T-cell (primary cell): ENCODE measurements around the gene CCDC33. TPM values are rescaled to one million over a fixed set of nuclear protein-coding genes. Genes with fewer than 3 reads are reported as not detected.

ENCODE experiments used
- ATAC-seq, 4 experiments: fragments of 200-7000 bp in 3 of 4; fragments of 150-1000 bp in 1 of 4; cut with Tn5 transposase; replicated peaks in 1 of 4; 1 replicate in 3 of 4; 2 replicates in 1 of 4; pipeline ENCODE4 v1.10.0; 2021; ENCODE audit warnings: moderate library complexity in 3 of 4, mild to moderate bottlenecking in 2 of 4, moderate number of reproducible peaks in 1 of 4
- CTCF ChIA-PET, 2 donors: fragments of 300-600 bp; sonication (Branson Sonifier 250); formaldehyde crosslinking; loops; one replicate each; lab custom pipeline; 2022; ENCODE audit warnings: antibody characterized with exemption in 2 of 2; lab: Charles Lee
- POLR2A ChIA-PET, 2 donors: fragments of 300-600 bp; sonication (Branson Sonifier 250); formaldehyde crosslinking; loops; one replicate each; lab custom pipeline; 2022; ENCODE audit warnings: antibody characterized with exemption in 2 of 2; lab: Charles Lee
- DNase-seq, 35 experiments: peaks; one replicate each; pipeline versions ENCODE4 v3.0.0 to v3.0.0-alpha.2; 2013 to 2023
- H3K27ac ChIP-seq: one replicate; pipeline ENCODE4 v1.5.1; 2013; ENCODE audit warnings: low read length
- H3K27me3 ChIP-seq, 2 experiments: replicated peaks in 1 of 2; 1 replicate in 1 of 2; 2 replicates in 1 of 2; pipeline versions ENCODE4 v1.6.1 to v1.7.0; 2013; ENCODE audit warnings: low read length in 1 of 2, mixed read lengths in 1 of 2; ENCODE audit not compliant: control insufficient read depth in 2 of 2, insufficient read depth in 2 of 2; ENCODE audit errors: extremely low read depth in 1 of 2
- H3K36me3 ChIP-seq, 2 donors: 1 replicate in 1 of 2; 2 replicates in 1 of 2; pipeline versions ENCODE4 v1.6.1 to v1.7.0; 2013; ENCODE audit warnings: low read length in 1 of 2; ENCODE audit not compliant: control insufficient read depth in 2 of 2, insufficient read depth in 1 of 2; ENCODE audit errors: extremely low read depth in 1 of 2
- H3K4me1 ChIP-seq, 2 experiments: 1 replicate in 1 of 2; 2 replicates in 1 of 2; pipeline versions ENCODE4 v1.6.1 to v1.7.0; 2013; ENCODE audit warnings: low read length in 2 of 2, mixed read lengths in 1 of 2; ENCODE audit not compliant: insufficient read depth in 2 of 2, control insufficient read depth in 1 of 2; ENCODE audit errors: extremely low read depth in 1 of 2
- H3K4me3 ChIP-seq, 2 donors: 1 replicate in 1 of 2; 2 replicates in 1 of 2; pipeline versions ENCODE4 v1.5.1 to v1.7.0; 2013; ENCODE audit warnings: mild to moderate bottlenecking in 2 of 2, low read length in 1 of 2, moderate library complexity in 1 of 2; ENCODE audit not compliant: control insufficient read depth in 1 of 2; ENCODE audit errors: extremely low read depth in 1 of 2
- H3K9me3 ChIP-seq: 2 replicates; pipeline ENCODE4 v1.7.0; 2013
- H3K27ac Mint-ChIP-seq, 2 donors: one replicate each; pipeline ENCODE4 v1.8.0; 2020 to 2021; ENCODE audit warnings: mild to moderate bottlenecking in 2 of 2, mixed read lengths in 2 of 2
- H3K27me3 Mint-ChIP-seq, 2 donors: one replicate each; pipeline ENCODE4 v1.8.0; 2021 to 2022; ENCODE audit warnings: mixed read lengths in 2 of 2
- H3K36me3 Mint-ChIP-seq: one replicate; pipeline ENCODE4 v1.8.0; 2021; ENCODE audit warnings: mixed read lengths
- H3K4me1 Mint-ChIP-seq, 3 donors: one replicate each; pipeline ENCODE4 v1.8.0; 2020 to 2022; ENCODE audit warnings: mixed read lengths in 3 of 3, mild to moderate bottlenecking in 1 of 3
- H3K4me3 Mint-ChIP-seq, 3 donors: one replicate each; pipeline ENCODE4 v1.8.0; 2020 to 2022; ENCODE audit warnings: mild to moderate bottlenecking in 3 of 3, mixed read lengths in 3 of 3, moderate library complexity in 3 of 3
- H3K9me3 Mint-ChIP-seq, 3 donors: one replicate each; pipeline ENCODE4 v1.8.0; 2020 to 2022; ENCODE audit warnings: mixed read lengths in 3 of 3
- WGBS: methylation state at CpG from one replicate; pipeline ENCODE4 v1.1.5; 2013; ENCODE audit warnings: missing lambda C conversion rate; ENCODE audit not compliant: insufficient coverage; 5-methylcytosine and 5-hydroxymethylcytosine counted together
- total RNA-seq, 35 experiments: library from RNA in 6 of 35; stranded (reverse) in 6 of 35; fragments of 120-200 nt in 1 of 35; gene quantifications; one replicate each; pipeline versions ENCODE4 v1.2.1 to v1.2.4 and lab custom pipeline; 2013 to 2026

Gene CCDC33
- total RNA-seq, 5 donors from 2014 or later (not counting 1 experiment from before 2014, with no cell fraction given) = not detected

GRCh38 chr15:74217907-74218885 lies 17.9 kb upstream of the CCDC33 start:
- H3K4me3 Mint-ChIP-seq = no peak overlapping the region
- ChIA-PET CTCF (no interaction called here), POLR2A (no interaction called here)
- no peak overlapping the region for H3K27ac Mint-ChIP-seq
- H3K36me3 Mint-ChIP-seq = no peaks in the 10 kb centered on the region
- Histone ChIP-seq H3K4me3 (no peak overlapping the region), H3K9me3 (no peaks in the 10 kb centered on the region), H3K27ac (no peak overlapping the region), H3K36me3 (no peaks in the 10 kb centered on the region), H3K27me3 (peaks cover 0 to 49% of the 10 kb centered on the region in 2 experiments), H3K4me1 (peaks cover 2 to 3% of the 10 kb centered on the region in 2 experiments)
- H3K4me1 Mint-ChIP-seq = peaks cover 0 to 1% (median 1%) of the 10 kb centered on the region in 3 donors
- peaks cover 12 to 30% of the 10 kb centered on the region in 2 donors for H3K27me3 Mint-ChIP-seq
- ATAC-seq = no peak
- H3K9me3 Mint-ChIP-seq = no peaks in the 10 kb centered on the region
- 89% methylated on average over 16 of the region's 16 CpGs for WGBS
- no peak for DNase-seq

GRCh38 chr15:74220475-74221248 lies 15.5 kb upstream of the CCDC33 start:
- H3K36me3 ChIP-seq = no peaks in the 10 kb centered on the region
- DNase-seq (no peak), ATAC-seq (no peak)
- no peak overlapping the region for H3K4me3 ChIP-seq
- peaks cover 5 to 12% (median 7%) of the 10 kb centered on the region in 3 donors for H3K4me1 Mint-ChIP-seq
- H3K9me3 Mint-ChIP-seq = no peaks in the 10 kb centered on the region
- no peaks in the 10 kb centered on the region for H3K36me3 Mint-ChIP-seq
- POLR2A ChIA-PET = no interaction called here
- H3K27me3 ChIP-seq = peaks cover 0 to 48% of the 10 kb centered on the region in 2 experiments
- H3K4me1 ChIP-seq = peaks cover 9 to 11% of the 10 kb centered on the region in 2 experiments
- no peaks in the 10 kb centered on the region for H3K9me3 ChIP-seq
- H3K4me3 Mint-ChIP-seq = no peak overlapping the region
- WGBS = 77% methylated on average over 4 of the region's 11 CpGs
- CTCF ChIA-PET = interaction anchor here in 1 of 2 donors (0.6 kb wide), 1 partner anchor 49 kb away, joined by 3 read pairs; no protein-coding TSS in a partner anchor
- no peak overlapping the region for H3K27ac ChIP-seq
- H3K27ac Mint-ChIP-seq = no peak overlapping the region
- H3K27me3 Mint-ChIP-seq = peaks cover 21 to 36% of the 10 kb centered on the region in 2 donors

DNA sequence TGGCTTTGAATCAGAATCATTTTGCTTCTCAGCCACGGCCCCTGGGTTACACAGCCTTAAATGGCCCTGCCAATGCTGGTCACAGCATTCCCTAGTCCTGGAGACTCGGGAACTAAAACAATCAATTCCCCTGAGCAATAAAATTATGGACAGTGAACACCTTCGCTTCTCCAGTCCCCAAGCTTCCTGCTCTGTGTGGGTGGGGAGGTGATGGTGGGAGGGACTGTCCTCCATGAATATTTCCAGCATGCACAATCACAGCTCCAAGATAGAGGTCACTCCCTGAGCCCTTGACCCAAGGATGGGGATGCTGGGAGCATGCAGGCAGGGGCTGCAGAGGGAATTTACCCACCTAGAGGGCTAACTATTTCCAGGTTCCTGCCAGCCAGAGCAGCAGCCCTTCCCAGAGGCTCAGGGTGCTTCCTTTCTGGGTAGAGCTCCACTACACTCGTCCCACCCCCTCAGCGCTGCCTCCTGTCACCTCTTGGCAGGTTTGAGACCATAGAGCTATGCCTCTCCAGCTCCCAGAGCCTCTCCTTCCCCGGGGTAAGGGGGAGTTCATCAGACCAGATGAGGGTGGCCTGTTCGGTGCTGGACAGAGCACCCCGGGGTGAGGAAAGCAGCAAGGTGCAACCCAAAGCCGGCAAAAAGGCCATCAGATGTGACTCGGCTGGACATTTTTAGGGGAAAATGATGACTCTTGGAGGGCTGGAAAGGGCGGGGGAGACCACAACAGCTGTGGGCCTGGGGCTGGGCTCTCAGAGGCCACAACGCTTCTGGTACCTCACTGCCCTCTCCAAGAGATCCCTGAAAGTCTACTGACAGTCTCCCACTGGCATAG lies 14.5 kb upstream of the CCDC33 start:
- ChIA-PET CTCF (interaction anchor here in 1 of 2 donors (0.6 kb wide), 1 partner anchor 49 kb away, joined by 3 read pairs; no protein-coding TSS in a partner anchor), POLR2A (no interaction called here)
- no peak for DNase-seq
- no peak overlapping the region for H3K27ac Mint-ChIP-seq
- Histone ChIP-seq H3K4me1 (peaks cover 9 to 11% of the 10 kb centered on the region in 2 experiments), H3K27ac (no peak overlapping the region), H3K27me3 (peaks cover 0 to 49% of the 10 kb centered on the region in 2 experiments), H3K4me3 (no peak overlapping the region), H3K9me3 (no peaks in the 10 kb centered on the region), H3K36me3 (no peaks in the 10 kb centered on the region)
- peaks cover 5 to 12% (median 7%) of the 10 kb centered on the region in 3 donors for H3K4me1 Mint-ChIP-seq
- H3K4me3 Mint-ChIP-seq = no peak overlapping the region
- H3K36me3 Mint-ChIP-seq = no peaks in the 10 kb centered on the region
- 50% methylated on average over 7 of the region's 12 CpGs for WGBS
- ATAC-seq = no peak
- peaks cover 26 to 37% of the 10 kb centered on the region in 2 donors for H3K27me3 Mint-ChIP-seq
- no peaks in the 10 kb centered on the region for H3K9me3 Mint-ChIP-seq

GRCh38 chr15:74222240-74223119 lies 13.6 kb upstream of the CCDC33 start:
- Mint-ChIP-seq H3K36me3 (no peaks in the 10 kb centered on the region), H3K4me1 (peaks cover 5 to 12% (median 7%) of the 10 kb centered on the region in 3 donors), H3K27me3 (peaks cover 26 to 43% of the 10 kb centered on the region in 2 donors), H3K27ac (no peak overlapping the region), H3K4me3 (no peak overlapping the region), H3K9me3 (no peaks in the 10 kb centered on the region)
- Histone ChIP-seq H3K27ac (no peak overlapping the region), H3K27me3 (peaks cover 0 to 53% of the 10 kb centered on the region in 2 experiments), H3K9me3 (no peaks in the 10 kb centered on the region), H3K36me3 (no peaks in the 10 kb centered on the region), H3K4me1 (peaks cover 9 to 11% of the 10 kb centered on the region in 2 experiments), H3K4me3 (no peak overlapping the region)
- ChIA-PET POLR2A (no interaction called here), CTCF (no interaction called here)
- no CpG with 5 or more reads among the region's 25 CpGs for WGBS
- DNase-seq = no peak
- no peak for ATAC-seq

DNA sequence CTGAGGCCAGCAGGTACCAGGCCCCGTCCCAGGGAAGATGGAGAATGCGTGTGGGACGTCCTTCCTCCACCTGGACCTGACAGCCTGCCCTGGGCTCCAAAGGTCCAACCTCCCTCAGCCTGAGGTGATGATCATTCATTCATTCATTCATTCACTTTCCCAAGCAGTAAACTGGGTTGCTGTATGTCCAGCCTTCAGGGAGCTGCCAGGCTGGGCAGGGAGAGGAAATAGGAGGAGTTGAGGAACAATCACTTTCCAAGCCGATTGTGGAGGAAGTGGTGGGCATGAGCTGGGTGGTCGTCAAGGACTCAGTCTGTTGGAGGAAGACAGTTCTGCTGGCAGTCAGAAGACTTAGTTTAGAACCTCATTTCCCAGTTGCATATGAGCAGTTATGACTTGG lies 10.2 kb upstream of the CCDC33 start:
- peaks cover 9 to 11% of the 10 kb centered on the region in 2 experiments for H3K4me1 ChIP-seq
- ATAC-seq = no peak
- WGBS = 8% methylated on average over 2 of the region's 5 CpGs
- no peaks in the 10 kb centered on the region for H3K36me3 ChIP-seq
- DNase-seq = no peak
- Mint-ChIP-seq H3K9me3 (no peaks in the 10 kb centered on the region), H3K27me3 (peaks cover 27 to 43% of the 10 kb centered on the region in 2 donors), H3K36me3 (no peaks in the 10 kb centered on the region), H3K4me3 (no peak overlapping the region), H3K27ac (no peak overlapping the region), H3K4me1 (peaks cover 5 to 12% (median 7%) of the 10 kb centered on the region in 3 donors)
- H3K27ac ChIP-seq = no peak overlapping the region
- H3K27me3 ChIP-seq = peaks cover 0 to 58% of the 10 kb centered on the region in 2 experiments
- H3K4me3 ChIP-seq = no peak overlapping the region
- ChIA-PET CTCF (no interaction called here), POLR2A (no interaction called here)
- H3K9me3 ChIP-seq = no peaks in the 10 kb centered on the region
